ENCODE data around the gene IL17RD. TPM values are rescaled to one million over a fixed set of nuclear protein-coding genes. Genes with fewer than 3 reads are reported as not detected.

The IL17RD gene
- total and polyA plus RNA-seq, 3 experiments from 2014 or later: 0.04 TPM; not detected in 1

DNA sequence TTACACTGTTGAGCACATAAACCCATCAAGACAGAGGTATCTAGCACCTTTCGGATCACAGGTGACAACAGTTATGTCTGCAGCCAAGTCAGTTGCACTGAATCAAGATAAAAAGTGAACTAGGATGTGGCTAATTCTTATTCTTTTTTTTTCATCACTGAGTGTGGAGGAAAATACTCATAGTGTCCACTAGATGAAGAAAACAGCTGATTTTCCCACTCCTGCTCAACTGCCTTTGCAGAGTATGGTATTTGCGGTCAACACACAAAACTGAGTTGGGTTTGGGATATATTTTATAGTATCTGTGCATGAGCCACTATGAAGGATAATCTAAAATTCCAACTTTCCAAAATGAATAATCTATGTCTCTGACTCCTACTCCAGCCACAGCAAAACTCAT, 32.5 kb downstream of the IL17RD start:
- POLR2A ChIA-PET: no interaction called here
- H3K4me1 Mint-ChIP-seq: peaks cover 0 to 5% (median 3%) of the 10 kb centered on the region in 3 donors

DNA sequence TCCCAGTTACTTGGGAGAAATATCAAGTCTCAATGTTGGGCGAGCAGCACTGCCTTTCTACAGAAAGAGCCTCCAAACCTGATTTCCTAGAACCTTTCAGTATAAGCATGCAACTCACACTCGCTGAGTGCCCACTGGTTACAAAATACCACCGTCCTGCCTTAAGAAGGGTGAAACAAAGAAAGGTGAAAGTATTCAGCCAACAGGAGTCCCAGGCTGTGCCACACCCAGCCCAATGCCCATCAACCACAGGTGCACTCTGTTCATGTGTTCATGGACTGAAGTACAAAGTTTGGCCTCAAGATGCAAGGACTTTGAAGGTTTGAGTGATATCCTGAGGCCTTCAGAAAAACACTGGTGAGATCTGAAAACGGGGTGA, 34.0 kb downstream of the IL17RD start:
- no peak for DNase-seq
- peaks cover 0 to 29% of the 10 kb centered on the region in 2 donors for H3K27me3 Mint-ChIP-seq
- H3K27ac Mint-ChIP-seq: peak overlapping the region in 1 of 8 donors; percentile 40
- Histone ChIP-seq H3K27me3 (ENCODE audit: insufficient read depth, low read length, poor library complexity, severe bottlenecking) (no peaks in the 10 kb centered on the region), H3K27ac (ENCODE audit: low read depth, low read length) (no peak overlapping the region), H3K9me3 (ENCODE audit: low read length) (no peaks in the 10 kb centered on the region), H3K36me3 (ENCODE audit: insufficient read depth, low read length) (no peaks in the 10 kb centered on the region), H3K4me1 (ENCODE audit: insufficient read depth, low read length) (no peaks in the 10 kb centered on the region), H3K4me3 (ENCODE audit: low read length) (no peak overlapping the region)
- H3K4me3 Mint-ChIP-seq: no peak overlapping the region
- CTCF ChIA-PET: no interaction called here
- peaks cover 0 to 5% (median 3%) of the 10 kb centered on the region in 3 donors for H3K4me1 Mint-ChIP-seq
- POLR2A ChIA-PET: no interaction called here
- H3K36me3 Mint-ChIP-seq: no peaks in the 10 kb centered on the region
- no peaks in the 10 kb centered on the region for H3K9me3 Mint-ChIP-seq

More for the DNA sequence above, 32.5 kb downstream of the IL17RD start:
- Histone ChIP-seq H3K27me3 (ENCODE audit: insufficient read depth, low read length, poor library complexity, severe bottlenecking) (no peaks in the 10 kb centered on the region), H3K4me3 (ENCODE audit: low read length) (no peak overlapping the region), H3K36me3 (ENCODE audit: insufficient read depth, low read length) (no peaks in the 10 kb centered on the region), H3K27ac (ENCODE audit: low read depth, low read length) (no peak overlapping the region), H3K9me3 (ENCODE audit: low read length) (no peaks in the 10 kb centered on the region), H3K4me1 (ENCODE audit: insufficient read depth, low read length) (no peaks in the 10 kb centered on the region)
- no peaks in the 10 kb centered on the region for H3K36me3 Mint-ChIP-seq
- H3K4me3 Mint-ChIP-seq: no peak overlapping the region
- no peak overlapping the region for H3K27ac Mint-ChIP-seq
- no peak for DNase-seq
- CTCF ChIA-PET: no interaction called here
- H3K9me3 Mint-ChIP-seq: no peaks in the 10 kb centered on the region
- H3K27me3 Mint-ChIP-seq: peaks cover under 1 to 27% of the 10 kb centered on the region in 2 donors

DNA sequence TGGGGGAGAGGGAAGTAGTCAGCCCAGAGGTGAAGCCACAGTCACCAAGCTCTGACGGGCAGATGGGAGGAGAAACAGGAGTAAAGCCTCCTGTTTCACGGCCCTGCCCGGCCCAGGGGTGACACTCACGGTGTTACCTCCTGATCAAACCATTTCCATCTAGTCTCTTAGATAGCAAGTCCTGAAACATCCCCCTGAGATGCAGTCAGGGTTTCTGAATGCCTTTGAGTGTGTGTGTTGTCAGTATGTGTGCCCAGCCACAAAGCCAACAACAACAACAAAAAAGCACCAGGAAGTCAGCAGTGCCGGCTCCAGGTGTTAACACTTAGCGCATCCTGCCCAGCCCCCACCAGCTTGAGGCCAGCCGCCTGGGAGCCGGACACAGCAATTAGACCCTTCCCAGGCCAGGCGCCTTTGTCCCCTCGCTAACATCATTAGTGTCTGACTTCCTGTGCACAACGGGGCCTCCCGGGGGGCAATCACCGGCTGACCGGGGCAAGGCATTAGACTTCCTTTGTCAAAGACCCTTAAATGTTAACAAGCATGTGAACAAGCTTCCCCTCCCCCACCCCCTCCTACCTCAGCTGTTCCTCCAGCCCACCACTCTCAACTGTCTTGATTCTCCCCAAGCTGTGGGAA, 34.5 kb downstream of the IL17RD start:
- peak overlapping the region in 1 of 8 donors; percentile 82 for H3K27ac Mint-ChIP-seq
- no peaks in the 10 kb centered on the region for H3K27me3 ChIP-seq (ENCODE audit: insufficient read depth, low read length, poor library complexity, severe bottlenecking)
- no peaks in the 10 kb centered on the region for H3K4me1 ChIP-seq (ENCODE audit: insufficient read depth, low read length)
- H3K27ac ChIP-seq (ENCODE audit: low read depth, low read length): no peak overlapping the region
- CTCF ChIA-PET: no interaction called here
- POLR2A ChIA-PET: no interaction called here
- H3K9me3 ChIP-seq (ENCODE audit: low read length): no peaks in the 10 kb centered on the region
- H3K36me3 ChIP-seq (ENCODE audit: insufficient read depth, low read length): no peaks in the 10 kb centered on the region
- DNase-seq: no peak
- peaks cover 0 to 29% of the 10 kb centered on the region in 2 donors for H3K27me3 Mint-ChIP-seq
- H3K36me3 Mint-ChIP-seq: no peaks in the 10 kb centered on the region
- H3K4me3 ChIP-seq (ENCODE audit: low read length): no peak overlapping the region
- no peak overlapping the region for H3K4me3 Mint-ChIP-seq
- no peaks in the 10 kb centered on the region for H3K9me3 Mint-ChIP-seq
- peaks cover 0 to 5% (median 3%) of the 10 kb centered on the region in 3 donors for H3K4me1 Mint-ChIP-seq

DNA sequence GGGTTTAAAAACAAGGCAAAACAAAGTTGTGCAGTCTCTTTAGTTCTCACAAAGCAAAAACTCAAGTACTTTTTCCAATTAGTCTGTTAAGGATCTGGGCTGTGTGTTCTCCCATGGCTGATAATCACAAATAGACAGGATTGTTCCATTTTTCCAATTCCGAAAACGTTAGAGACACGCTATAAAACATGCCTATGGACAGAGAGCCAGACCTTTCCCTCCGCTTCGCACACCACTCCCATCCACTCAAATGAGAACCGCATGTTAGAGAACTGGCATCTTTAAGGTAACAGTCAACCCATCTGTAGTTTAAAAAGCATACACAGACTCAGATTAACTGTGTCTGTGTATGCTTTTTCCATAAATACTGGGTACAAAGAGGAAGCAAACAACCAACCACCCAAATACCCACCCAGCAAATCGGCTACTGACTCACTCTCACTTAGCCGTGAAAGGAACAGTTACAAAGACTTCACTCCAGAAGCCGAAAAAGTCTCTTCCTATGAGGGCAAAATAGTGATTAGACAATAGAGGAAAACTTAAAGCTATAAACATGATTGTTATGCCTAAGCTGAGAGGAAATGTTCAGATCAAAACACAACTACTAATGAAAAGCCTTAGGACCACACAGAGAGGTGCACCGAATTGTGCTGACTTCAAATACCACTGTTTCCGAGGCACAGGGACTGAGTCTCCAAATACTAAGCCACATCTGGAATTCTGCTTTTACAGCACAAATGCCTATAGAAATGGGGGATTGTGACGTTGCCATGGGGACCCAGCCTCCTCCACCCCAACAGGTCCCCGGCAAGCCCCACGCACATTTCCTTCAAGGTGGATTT, 36.1 kb downstream of the IL17RD start:
- no peaks in the 10 kb centered on the region for H3K9me3 ChIP-seq (ENCODE audit: low read length)
- H3K4me1 Mint-ChIP-seq: peaks cover 0 to 5% (median 3%) of the 10 kb centered on the region in 3 donors
- POLR2A ChIA-PET: no interaction called here
- H3K27ac ChIP-seq (ENCODE audit: low read depth, low read length): no peak overlapping the region
- DNase-seq: no peak
- H3K27me3 Mint-ChIP-seq: peaks cover 0 to 31% of the 10 kb centered on the region in 2 donors
- no peaks in the 10 kb centered on the region for H3K36me3 ChIP-seq (ENCODE audit: insufficient read depth, low read length)
- H3K4me3 ChIP-seq (ENCODE audit: low read length): no peak overlapping the region
- H3K27me3 ChIP-seq (ENCODE audit: insufficient read depth, low read length, poor library complexity, severe bottlenecking): no peaks in the 10 kb centered on the region
- H3K36me3 Mint-ChIP-seq: no peaks in the 10 kb centered on the region
- no peaks in the 10 kb centered on the region for H3K9me3 Mint-ChIP-seq
- CTCF ChIA-PET: no interaction called here
- H3K27ac Mint-ChIP-seq: no peak overlapping the region
- H3K4me1 ChIP-seq (ENCODE audit: insufficient read depth, low read length): no peaks in the 10 kb centered on the region
- no peak overlapping the region for H3K4me3 Mint-ChIP-seq

DNA sequence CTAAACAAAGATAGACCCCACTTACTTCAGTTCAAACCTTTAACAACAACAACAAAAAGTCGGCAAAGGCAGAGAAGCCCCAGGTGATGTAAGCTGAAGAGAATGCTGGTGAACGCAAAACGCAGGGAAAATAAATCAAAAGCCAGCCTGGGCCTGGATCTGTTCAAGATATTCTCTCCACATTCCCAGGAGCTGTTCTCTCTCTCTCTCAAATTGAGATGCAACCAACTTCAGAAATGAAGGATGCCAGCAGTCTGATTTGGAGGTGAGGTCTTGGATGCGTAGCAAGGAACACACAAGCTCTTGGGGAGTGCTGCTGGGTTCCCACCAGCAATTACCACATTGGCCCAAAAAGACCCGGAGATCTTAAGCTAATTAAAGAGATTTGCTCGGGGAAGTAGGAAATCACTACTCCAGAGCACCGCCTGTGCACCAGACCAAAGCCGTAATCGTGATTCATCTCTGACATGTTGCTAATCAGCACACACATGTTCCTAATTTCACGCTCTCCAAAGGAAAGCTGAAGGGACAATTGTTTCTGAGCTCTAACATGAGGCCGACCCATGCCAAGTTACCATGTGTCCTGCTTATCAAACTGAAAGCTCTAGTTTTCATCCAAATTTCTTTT, 37.1 kb downstream of the IL17RD start:
- H3K27me3 ChIP-seq (ENCODE audit: insufficient read depth, low read length, poor library complexity, severe bottlenecking): no peaks in the 10 kb centered on the region
- CTCF ChIA-PET: no interaction called here

DNA sequence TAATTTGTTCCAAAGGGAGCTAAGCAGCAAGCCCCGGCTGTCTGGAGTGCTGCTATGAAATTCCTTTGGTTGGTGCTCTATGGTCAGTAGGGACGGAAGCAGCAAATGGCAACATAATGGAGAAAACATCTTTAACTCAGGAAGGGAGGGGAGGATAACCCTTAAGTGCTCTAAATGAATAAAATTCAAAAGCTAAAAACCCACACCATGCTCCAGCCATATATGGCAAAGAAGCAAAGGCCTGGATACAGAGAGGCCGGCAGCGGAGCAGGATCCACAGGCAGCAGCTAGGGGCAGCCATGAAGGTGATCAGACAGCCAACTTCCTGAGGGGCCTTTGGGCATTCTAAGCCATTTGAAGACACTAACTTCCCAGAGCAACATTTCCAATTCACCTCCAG, 38.9 kb downstream of the IL17RD start:
- Histone ChIP-seq H3K4me1 (ENCODE audit: insufficient read depth, low read length) (no peaks in the 10 kb centered on the region), H3K4me3 (ENCODE audit: low read length) (no peak overlapping the region), H3K27me3 (ENCODE audit: insufficient read depth, low read length, poor library complexity, severe bottlenecking) (no peaks in the 10 kb centered on the region), H3K27ac (ENCODE audit: low read depth, low read length) (no peak overlapping the region), H3K36me3 (ENCODE audit: insufficient read depth, low read length) (no peaks in the 10 kb centered on the region), H3K9me3 (ENCODE audit: low read length) (no peaks in the 10 kb centered on the region)
- Mint-ChIP-seq H3K27ac (no peak overlapping the region), H3K9me3 (no peaks in the 10 kb centered on the region), H3K4me1 (peaks cover 0 to 5% (median 3%) of the 10 kb centered on the region in 3 donors), H3K4me3 (no peak overlapping the region), H3K27me3 (peaks cover 0 to 41% of the 10 kb centered on the region in 2 donors), H3K36me3 (no peaks in the 10 kb centered on the region)
- CTCF ChIA-PET: interaction anchor here (1.3 kb wide), 1 partner anchor 10 kb away, joined by 3 read pairs; no protein-coding TSS in a partner anchor
- DNase-seq: no peak
- POLR2A ChIA-PET: no interaction called here

More for the DNA sequence above, 37.1 kb downstream of the IL17RD start:
- Histone ChIP-seq H3K27ac (ENCODE audit: low read depth, low read length) (no peak overlapping the region), H3K4me3 (ENCODE audit: low read length) (no peak overlapping the region), H3K36me3 (ENCODE audit: insufficient read depth, low read length) (no peaks in the 10 kb centered on the region), H3K4me1 (ENCODE audit: insufficient read depth, low read length) (no peaks in the 10 kb centered on the region), H3K9me3 (ENCODE audit: low read length) (no peaks in the 10 kb centered on the region)
- no peak overlapping the region for H3K4me3 Mint-ChIP-seq
- POLR2A ChIA-PET: no interaction called here
- H3K36me3 Mint-ChIP-seq: no peaks in the 10 kb centered on the region
- DNase-seq: no peak
- peaks cover 0 to 31% of the 10 kb centered on the region in 2 donors for H3K27me3 Mint-ChIP-seq
- no peak overlapping the region for H3K27ac Mint-ChIP-seq
- peaks cover 0 to 5% (median 3%) of the 10 kb centered on the region in 3 donors for H3K4me1 Mint-ChIP-seq
- no peaks in the 10 kb centered on the region for H3K9me3 Mint-ChIP-seq

DNA sequence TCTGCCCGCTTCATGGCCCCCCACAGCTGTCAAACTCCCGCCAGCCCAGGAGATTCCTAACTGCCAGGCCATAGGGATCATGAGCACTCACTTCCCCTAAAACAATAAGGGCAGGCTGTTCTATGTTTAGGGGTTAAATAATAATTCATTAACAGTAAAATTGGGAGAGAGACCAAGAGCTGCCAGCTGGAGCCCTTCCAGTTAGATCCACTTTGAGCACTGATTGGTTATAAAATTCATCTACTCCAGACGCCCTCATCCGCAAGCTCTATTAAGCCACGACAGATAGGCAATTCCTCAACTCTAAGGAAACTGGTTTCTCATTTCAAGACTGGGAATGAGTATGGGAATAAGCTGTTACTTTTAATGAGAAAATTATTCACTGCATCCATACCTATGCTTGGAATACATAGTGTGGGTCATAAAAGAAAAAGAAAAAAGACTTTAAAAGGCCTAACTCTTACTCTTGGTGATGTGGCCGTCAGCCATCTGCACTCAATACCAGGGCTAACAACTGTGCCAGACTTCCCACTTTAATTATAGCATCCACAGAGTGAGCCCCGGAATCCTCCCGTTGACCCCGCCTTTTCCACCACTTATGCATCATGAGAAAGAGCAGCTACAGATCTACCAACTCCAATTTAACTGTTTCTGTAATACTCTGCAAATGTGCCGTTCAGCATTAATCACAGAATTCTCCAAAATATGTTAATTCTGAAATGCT, 44.5 kb downstream of the IL17RD start:
- Mint-ChIP-seq H3K4me3 (no peak overlapping the region), H3K27ac (no peak overlapping the region), H3K9me3 (no peaks in the 10 kb centered on the region), H3K27me3 (peaks cover 2 to 34% of the 10 kb centered on the region in 2 donors), H3K36me3 (no peaks in the 10 kb centered on the region), H3K4me1 (no peaks in the 10 kb centered on the region)
- no peak overlapping the region for H3K27ac ChIP-seq (ENCODE audit: low read depth, low read length)
- DNase-seq: no peak
- H3K36me3 ChIP-seq (ENCODE audit: insufficient read depth, low read length): no peaks in the 10 kb centered on the region
- H3K4me3 ChIP-seq (ENCODE audit: low read length): no peak overlapping the region
- CTCF ChIA-PET: no interaction called here
- POLR2A ChIA-PET: no interaction called here
- no peaks in the 10 kb centered on the region for H3K27me3 ChIP-seq (ENCODE audit: insufficient read depth, low read length, poor library complexity, severe bottlenecking)
- H3K9me3 ChIP-seq (ENCODE audit: low read length): no peaks in the 10 kb centered on the region
- no peaks in the 10 kb centered on the region for H3K4me1 ChIP-seq (ENCODE audit: insufficient read depth, low read length)

DNA sequence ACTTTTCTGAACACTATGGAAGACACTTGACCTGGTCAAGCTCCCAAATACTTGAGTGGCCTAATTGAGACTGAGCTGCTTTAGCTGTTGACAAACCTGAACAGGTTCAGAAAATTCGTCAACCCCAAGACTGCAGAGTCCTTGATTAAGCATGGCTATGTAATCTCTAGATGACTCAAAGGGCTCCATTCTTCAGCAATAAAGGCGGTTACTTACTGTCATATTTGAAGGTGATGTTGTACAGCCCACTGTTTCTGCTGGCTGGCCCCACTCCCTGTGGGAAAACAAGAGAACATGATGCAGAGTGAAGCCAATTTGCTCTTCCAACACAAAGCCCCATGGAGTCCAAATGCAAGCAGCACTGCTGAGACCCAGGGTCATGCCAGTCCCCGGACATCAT, 45.1 kb downstream of the IL17RD start:
- no peak for DNase-seq
- H3K27me3 Mint-ChIP-seq: peaks cover 2 to 34% of the 10 kb centered on the region in 2 donors
- no peak overlapping the region for H3K4me3 ChIP-seq (ENCODE audit: low read length)
- H3K4me3 Mint-ChIP-seq: no peak overlapping the region
- H3K36me3 ChIP-seq (ENCODE audit: insufficient read depth, low read length): no peaks in the 10 kb centered on the region
- ChIA-PET POLR2A (no interaction called here), CTCF (no interaction called here)
- H3K4me1 ChIP-seq (ENCODE audit: insufficient read depth, low read length): no peaks in the 10 kb centered on the region
- H3K27ac ChIP-seq (ENCODE audit: low read depth, low read length): no peak overlapping the region
- H3K9me3 Mint-ChIP-seq: no peaks in the 10 kb centered on the region
- H3K27ac Mint-ChIP-seq: no peak overlapping the region
- no peaks in the 10 kb centered on the region for H3K9me3 ChIP-seq (ENCODE audit: low read length)
- no peaks in the 10 kb centered on the region for H3K27me3 ChIP-seq (ENCODE audit: insufficient read depth, low read length, poor library complexity, severe bottlenecking)
- H3K4me1 Mint-ChIP-seq: no peaks in the 10 kb centered on the region
- H3K36me3 Mint-ChIP-seq: no peaks in the 10 kb centered on the region

Data from CD8-positive, alpha-beta memory T cell (primary cell).